ENCODE results near the gene TTC31.

The TTC31 gene

DNA sequence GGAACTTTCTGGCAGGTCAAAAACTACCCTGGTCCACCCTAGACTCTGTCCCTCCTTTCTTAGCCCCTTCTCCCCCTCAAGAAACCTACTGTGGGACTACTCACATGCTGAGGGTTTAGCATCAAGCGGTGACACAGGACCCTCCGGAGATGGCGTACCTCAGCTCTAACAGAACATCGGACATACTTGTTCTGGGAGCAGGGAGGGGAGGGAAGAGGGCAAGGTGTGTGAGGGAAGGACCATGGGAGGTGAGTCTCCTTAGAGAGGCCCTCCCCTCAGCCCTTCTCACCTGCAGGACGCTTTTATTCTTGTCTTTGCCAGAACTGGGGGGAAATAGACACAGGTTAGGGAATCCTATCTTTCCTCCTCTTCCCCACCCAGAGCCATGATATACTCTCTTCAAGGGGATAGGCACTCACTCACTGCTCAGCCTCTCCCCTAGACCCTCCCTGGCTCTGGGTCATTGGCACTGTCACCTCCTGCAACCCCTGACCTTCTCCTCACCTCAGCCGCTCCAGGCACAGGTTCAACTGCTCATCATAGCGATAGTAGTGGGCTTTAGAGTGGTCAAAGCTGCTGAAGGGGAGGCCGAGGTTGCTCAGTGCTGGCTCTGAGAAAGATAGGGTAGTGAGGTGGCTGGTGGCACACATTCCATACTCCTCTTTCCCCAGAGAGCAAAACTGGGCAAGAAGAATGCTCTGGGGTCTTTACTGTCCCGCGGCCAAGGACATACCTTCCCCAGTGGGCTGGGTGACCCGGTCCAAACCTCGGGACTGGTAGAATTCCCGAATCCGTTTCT, 22.8 kb downstream of the TTC31 start:
- no peak for DNase-seq (ENCODE audit: low read depth in 2 of 2)

DNA sequence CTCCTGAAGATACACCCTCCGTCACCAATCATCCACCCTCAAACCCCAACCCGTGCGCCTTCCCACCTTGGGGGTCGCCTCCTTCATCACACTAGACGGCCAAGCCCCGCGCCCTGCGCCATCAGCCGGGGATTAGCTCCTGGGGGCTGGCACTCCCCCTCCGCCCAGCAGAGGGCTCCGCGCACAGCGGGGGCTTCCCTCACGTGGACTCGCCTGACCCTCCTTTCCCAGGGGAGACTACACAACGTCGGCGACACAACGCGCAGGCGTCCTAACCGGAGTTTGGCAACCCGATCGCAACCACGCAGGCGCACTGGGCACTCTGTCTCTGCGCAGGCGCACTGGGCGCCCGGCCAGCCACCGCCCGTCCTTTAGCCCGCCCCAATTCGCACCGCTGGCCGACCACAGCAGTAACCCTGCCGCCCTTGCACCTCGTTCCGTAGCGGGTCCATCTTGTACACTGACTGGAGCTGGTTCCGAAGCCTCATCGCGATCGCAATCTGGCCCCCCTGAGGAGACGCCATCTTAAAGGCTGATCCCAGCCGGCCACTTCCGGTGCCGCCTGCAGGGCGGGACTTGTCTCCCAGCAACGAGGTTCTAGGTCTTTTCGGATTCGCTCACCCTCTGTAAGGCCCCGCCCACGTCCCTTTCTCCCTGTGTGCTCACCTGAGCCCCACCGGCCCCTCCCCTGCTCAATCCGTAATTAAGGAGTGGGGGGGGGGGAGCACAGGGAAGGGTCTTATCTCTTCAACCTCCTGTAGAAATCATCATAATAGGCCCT, 24.5 kb downstream of the TTC31 start, which contains the start of gene PCGF1:
Gene PCGF1, minus strand, starts transcription at position 551 of the 781 bp plus-strand sequence. Its CDS starts 27 bp downstream, at position 524.
- DNase-seq (ENCODE audit: low read depth in 2 of 2): peak; percentile 98

DNA sequence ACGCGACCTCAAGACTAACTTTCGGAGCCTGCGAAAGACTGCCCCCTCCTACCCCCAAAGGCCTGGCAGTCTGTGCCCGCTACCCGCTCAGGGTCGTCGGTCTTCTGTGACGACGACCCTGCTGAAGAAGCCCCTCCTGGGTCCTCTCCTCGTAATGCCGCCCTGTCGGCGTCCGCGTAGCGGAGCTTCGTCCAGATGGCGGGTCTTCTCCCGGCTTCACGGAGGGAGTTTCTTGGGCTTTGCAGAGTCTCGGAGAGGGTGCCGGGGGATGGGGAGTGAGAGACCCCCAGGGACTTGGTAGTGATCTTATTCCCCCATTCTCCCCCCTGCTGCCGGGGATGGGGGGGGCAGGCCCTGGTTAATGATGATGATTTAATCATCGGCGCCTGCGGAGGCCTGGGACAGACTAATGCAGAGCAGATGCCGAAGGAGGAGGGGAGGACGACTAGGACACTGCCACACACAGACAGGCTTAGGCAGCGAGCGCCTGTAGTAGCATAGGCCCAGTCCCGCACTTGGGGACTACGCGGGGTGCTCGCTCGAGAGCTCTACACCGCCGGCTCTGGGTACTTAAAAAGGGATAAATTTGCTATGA, 25.1 kb downstream of the TTC31 start:
- no peak for DNase-seq (ENCODE audit: low read depth in 2 of 2)

DNA sequence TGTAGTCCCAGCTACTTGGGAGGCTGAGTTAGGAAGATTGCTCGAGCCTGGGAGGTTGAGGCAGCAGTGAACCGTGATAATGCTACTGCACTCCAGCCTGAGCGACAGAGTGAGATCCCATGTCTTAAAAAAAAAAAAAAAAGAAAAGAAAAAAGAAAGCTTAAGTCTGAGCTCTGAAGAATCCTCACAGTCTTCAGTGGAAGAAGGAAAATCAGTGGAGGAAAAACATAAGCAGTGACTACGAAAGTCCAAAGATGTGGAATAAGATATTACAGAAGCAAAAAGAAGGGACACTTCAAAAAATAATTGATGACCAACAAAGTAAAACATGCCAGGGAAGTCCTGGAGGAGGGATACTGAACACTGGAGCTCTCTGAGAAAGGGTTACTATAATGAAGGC, 27.4 kb downstream of the TTC31 start:
- no peak for DNase-seq (ENCODE audit: low read depth in 2 of 2)

DNA sequence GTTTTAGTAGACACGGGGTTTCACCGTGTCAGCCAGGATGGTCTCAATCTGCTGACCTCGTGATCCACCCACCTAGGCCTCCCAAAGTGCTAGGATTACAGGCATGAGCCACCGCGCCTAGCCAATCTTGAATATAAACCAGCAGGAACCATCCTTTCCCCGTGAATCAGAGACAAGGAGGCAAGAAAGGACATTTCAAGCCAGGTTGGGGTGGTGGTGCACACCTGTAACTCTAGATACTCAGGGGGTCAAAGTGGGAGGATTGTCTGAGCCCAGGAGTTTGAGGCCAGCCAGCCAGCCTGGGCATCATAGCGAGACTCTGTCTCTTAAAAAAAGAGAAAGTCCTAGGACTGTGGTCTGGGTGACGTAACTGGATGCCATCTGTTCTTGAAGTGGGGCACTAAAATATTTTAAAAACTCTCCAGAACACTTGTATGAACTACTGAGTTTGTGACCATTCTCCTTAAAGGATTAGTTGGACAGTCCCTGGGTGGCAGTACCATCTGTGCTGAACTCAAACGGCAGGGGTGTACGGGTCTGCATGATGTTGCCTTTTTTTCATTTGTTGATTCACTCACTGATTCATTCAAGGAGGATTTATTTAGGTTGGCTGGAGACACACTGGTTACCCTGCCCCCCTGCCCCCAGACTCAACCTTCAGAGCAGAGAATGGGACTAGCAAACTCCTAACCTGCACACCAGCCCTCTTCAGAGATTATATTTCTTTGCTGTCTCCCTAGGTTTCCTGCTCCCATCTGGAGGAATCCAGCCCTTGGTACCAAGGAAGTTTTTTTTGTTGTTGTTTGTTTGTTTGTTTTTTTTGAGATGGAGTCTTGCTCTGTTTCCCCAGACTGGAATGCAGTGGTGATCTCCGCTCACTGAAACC, 28.5 kb downstream of the TTC31 start:
- no peak for DNase-seq (ENCODE audit: low read depth in 2 of 2)

DNA sequence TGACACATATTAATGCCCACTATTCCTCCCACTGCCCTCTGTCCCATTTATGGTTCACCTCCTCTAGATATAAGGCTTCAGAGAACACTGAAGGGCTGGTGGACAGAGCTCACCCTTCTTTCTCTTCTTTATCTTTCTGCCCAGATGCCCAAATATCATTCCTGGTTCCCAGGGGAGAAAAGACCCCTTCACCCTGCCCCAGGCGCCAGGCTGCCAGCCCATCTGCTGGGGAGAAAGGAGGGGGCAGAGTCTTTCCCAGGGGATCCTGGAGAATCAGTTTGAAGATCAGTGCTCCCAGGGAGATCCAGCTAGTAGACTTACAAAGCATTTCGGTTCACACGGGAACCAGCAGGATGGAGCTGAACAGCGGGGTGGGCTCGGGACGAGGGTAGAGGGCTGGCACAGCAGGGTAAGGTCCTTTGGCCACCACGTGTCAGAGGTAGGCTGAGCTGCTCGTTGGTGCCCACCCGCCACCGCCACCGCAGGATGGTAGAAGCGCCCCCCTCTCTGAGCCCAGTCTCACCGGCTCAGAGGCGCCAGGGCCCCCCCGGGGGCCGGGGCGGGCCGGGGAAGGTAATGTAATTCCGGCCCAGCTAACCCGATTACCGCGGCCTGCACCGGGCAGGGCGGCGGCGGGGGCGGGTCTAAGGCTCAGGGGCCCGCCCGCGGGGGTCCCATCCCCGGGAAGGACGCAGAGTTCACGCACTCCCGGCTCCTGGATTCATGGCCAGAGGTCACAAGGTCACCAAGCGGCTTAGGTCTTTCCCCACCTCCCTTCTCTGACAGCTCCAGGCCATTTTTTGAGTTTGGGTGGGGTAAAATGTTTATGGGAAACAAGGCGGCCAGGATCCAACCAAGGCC, 30.1 kb downstream of the TTC31 start:
- DNase-seq (ENCODE audit: low read depth in 2 of 2): no peak

DNA sequence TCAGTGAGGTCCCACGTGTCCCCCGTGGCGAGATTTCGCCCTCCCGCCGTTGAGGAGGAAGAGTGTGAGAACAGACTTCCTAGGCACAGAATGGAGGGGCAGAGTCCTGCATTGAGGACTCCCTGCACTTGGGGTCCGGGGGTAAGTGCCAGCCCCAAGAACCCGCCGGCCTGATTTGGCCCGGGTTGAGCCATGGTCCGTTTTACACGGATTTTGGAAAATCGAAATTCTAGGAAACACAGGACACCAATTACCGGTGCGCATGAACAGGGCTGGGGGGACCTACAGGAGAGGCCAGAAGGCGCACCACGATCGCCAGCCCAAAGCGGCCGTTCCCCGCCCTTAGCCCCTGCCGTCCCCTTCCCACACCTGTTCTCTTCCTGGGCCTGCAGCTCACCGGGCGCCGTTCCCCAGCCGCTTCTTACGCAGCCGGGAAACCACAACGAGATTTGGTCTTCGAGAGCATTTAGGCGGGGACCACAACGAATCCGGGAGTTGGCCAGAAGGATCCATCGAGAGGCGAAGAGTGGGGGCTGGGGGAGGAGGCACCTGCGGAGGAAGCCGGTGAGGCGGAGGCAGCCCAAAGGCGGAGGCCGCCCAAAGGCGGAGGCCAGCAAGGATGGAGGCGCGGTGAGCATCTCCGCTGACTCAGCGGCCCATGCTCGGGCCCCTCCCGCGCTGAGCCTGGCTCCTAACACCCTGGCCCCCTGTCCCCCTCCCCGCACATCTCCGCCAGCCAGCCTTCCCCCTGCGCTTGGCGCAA, 30.9 kb downstream of the TTC31 start:
- no peak for DNase-seq (ENCODE audit: low read depth in 2 of 2)

DNA sequence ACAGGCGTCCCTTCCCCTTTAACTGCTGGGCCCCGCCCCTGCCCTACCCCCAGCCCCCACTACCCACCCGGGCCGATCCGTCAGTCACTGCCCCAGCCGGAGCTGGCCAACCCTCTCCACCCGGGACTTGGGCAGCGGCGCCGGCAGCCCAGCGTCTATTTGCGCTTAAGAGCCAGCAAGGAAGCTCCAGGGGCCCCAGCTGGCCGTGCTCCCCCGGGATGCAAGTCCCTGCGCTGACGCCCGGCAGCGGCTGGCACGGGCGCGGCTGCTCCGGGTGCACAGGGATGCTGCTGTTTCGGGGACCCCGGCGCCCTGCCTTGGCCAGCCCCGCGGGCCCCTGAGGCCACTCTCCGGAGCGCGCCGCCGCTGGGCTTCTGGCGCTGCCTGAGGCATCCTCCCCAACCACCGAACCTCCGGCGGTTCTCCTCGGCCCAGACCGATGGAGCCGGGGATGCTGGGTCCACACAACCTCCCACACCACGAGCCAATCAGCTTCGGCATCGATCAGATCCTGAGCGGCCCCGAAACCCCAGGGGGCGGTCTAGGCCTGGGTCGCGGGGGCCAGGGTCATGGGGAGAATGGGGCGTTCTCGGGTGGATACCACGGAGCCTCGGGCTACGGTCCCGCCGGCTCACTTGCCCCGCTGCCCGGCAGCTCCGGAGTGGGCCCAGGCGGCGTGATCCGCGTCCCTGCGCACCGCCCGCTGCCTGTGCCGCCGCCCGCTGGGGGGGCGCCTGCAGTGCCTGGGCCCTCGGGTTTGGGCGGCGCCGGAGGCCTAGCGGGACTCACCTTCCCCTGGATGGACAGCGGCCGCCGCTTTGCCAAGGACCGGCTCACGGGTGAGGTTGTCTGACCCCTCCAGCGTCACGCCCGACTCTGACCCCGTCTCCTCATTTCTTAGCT, 31.7 kb downstream of the TTC31 start, which contains the start of gene TLX2:
Gene TLX2, plus strand, starts transcription at position 83 of the 903 bp plus-strand sequence. Its CDS starts 357 bp downstream, at position 440.
- DNase-seq (ENCODE audit: low read depth in 2 of 2): no peak

DNA sequence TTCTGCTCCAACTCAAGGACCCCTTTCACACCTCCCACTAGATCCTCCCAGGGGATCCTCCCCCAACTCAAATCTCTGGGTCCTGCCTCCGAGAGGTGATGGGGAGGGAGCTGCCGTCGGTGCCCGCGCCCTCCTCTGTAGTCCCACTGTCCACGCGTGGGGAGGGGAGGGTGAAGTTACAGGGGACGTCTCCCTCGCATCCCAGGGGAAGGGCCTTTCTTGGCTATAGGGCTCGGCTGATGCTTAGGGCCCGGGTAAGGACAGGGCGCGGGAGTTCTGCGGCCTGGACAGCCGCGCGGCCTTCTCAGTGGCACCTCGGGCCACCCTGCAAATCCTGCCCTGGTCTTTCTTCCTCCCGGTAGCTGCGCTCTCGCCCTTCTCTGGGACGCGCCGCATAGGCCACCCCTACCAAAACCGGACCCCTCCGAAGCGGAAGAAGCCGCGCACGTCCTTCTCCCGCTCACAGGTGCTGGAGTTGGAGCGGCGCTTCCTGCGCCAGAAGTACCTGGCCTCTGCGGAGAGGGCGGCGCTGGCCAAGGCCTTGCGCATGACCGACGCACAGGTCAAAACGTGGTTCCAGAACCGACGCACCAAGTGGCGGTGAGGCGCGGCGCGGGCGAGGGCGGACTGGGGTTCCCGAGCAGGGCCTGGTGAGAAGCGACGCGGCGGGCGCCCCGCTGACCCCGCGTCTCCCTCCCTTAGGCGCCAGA, 32.5 kb downstream of the TTC31 start:
- DNase-seq (ENCODE audit: low read depth in 2 of 2): no peak

DNA sequence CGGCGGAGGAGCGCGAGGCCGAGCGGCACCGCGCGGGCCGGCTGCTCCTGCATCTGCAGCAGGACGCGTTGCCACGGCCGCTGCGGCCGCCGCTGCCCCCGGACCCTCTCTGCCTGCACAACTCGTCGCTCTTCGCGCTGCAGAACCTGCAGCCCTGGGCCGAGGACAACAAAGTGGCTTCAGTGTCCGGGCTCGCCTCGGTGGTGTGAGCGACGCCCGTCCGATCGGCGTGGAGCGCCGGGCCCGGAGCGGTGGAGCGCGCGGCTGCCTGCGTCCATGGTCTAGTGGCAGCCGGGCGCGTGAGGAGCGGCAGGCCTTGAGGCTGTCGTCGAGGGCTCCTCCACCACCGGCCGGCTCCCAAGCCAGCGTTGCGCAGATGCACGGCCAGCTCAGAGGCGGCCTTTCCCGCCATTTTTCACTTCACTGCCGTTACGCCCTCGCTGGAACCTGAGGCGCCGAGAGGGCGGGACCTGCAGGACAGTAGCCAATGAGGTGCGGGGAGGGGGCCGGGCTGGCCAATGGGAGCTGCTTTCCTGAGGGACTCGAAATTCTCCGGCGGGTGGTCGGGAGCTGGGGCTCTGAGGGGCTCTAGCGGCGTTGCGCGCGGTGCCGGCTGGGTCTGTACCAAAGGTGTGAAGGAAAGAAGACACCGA, 33.2 kb downstream of the TTC31 start:
- peak; percentile 58 to 67 for DNase-seq (ENCODE audit: low read depth in 2 of 2)

DNA sequence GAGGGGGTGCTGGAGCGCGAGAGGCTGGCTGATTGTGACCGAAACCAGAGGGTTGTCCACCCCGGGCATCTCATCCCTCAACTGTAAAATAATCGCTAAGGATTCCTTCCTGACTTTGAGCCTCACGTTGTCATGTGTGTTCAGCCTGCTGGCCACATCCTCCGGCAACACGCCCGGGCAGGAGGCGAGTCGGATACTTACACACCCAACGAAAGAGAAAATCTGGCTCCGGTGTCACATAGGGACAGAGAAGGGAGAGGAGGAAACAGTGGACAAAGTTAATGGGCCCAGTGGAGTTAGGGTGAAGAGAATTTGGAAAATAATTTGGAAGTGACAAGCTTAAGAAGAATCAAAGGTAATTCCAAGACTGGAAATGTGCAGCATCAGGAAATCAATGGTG, 33.8 kb downstream of the TTC31 start:
- DNase-seq (ENCODE audit: low read depth in 2 of 2): no peak

DNA sequence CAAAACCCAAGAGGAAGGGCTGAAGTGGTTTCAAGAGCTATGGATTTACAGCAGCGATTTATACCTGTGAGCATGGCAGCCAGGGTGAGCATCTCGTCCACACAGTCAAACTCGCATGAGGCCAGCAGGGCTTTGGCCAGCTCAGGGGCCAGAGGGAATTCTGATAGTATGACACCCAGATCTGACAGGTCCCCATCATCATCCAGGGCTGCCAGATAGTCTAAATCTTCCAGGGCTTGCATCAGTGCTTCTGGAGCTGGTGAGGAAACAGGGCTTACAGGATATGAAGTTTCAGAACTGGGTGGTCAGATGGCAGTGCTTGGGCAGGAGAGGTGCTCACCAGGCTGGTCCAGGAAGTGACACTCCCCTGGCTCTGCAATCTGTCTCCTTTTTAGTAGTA, 39.6 kb downstream of the TTC31 start:
- DNase-seq (ENCODE audit: low read depth in 2 of 2): no peak

DNA sequence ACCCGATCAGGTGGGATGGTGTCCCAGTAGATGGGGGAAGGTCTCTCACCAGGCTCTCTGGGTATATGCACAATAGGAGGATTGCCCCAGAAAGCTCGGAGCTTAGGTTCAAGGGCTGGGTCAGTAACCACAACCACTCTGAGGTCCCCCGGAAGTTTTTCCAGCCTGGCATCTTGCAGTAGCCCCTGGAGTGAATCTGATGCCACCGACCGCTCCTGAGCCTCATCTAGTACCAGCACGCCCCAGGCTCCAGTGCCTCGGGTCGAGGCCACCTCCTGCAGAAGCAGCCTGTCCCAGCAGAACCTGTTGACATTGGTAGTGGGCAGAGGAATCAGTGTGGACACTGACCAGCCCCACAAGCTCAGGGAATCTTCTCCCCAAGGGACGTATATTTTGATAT, 41.1 kb downstream of the TTC31 start:
- DNase-seq (ENCODE audit: low read depth in 2 of 2): no peak

DNA sequence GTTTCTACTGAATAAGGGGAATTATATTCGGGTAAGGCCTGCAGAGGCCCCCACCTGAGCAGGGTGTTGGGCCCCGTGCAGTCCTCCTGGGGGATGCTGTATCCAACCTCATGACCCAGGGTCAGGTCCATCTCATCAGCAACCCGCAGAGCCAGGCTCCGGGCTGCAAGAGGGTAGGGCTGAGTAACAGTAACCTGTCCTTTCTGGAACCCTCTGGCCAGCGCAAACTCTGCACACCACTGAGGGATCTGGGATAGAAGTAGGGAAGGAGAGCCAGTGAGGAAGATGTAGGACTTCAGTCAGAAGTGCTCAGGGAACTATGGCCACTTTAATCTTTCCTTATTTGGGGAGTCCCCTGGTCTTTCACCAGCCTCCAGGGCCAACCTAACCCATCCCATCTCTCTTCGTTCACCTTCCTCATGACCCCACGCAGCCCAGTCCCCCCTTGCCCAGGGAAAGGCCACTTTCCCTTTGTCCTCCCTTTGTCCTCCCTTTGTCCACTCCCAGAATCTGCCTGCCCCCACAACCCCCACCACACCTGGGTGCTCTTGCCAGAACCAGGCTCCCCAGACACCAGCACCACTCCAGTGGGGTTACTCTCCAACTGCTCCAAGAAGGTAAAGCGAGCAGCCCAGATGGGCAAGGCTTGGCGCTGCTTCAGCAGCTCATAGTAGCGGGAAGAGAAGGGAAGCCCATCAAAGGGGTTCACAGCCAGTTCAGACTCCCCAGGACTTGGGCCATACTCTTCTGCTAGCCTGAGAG, 42.3 kb downstream of the TTC31 start:
- no peak for DNase-seq (ENCODE audit: low read depth in 2 of 2)

DNA sequence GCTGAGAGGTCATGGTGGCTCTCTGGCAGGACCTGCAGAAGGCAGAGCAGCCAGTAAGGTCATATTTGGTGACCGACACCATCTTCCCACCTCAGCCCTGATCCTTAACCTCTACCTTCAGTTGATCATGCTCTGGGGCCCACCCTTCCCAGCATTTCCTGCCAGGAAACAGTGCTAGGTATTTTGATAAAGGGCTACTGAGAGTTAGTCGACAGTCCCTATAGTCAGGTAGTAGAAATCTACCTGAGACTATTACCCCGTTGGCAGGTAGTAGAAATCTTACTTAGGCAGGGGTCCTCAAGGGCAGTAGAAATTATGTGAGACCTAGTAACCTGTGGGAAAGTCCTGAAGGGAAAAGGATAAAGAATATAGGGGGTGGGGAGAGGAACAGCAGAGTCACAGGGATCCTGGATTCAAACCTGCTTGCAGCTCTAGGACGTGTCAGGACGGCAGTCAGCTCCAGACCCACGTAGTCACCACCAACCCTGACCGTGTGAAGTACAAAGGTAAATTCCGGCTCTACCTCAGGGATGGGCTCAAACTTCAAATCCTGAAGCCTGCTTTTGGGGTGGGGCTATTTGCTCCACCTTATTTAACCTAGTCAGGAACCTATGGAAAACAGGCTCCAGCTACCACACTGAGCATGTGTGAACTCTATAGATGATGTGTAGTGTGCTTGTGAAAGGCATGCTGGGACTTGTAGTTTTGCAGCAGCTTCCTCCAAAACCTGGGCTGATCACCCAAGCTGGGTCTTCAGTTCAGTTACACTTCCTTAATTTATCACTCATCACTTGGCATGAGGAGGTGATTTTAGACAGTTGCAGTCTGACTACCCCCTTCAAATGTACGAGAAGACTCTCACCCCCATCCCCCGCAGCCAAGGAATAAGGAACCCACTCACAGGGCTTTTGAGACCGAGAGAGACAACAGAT, 43.1 kb downstream of the TTC31 start, which contains the start of gene DQX1:
Gene DQX1, minus strand, starts transcription at position 515 of the 932 bp plus-strand sequence. Its CDS starts 502 bp downstream, at position 13.
- no peak for DNase-seq (ENCODE audit: low read depth in 2 of 2)

All from stimulated activated CD8-positive, alpha-beta memory T cell treated with anti-CD3 and anti-CD28 coated beads, Interleukin-7, amount 100 ng/mL, for 4 hours (primary cell).